ENCODE data around the gene SLC2A8.

DNA sequence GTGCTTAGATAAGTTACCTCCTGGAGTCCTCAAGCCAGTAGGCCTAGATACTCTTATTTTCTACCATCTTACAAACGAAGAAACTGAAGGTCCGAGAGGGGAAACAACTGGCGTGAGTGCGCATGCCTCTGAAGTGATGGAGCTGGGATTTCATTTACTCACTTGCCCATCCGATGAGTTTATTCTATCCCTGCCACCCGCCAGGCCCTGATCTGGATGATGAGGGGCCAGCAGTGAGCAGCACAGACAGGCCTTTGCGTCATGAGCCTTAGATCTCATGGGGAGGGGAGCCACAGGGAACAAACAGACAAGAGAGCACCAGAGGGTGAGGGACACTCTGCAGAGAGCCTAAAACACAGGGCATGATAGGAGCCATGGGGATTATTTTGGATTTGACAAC is 34.1 kb upstream of the SLC2A8 start:
- TF ChIP-seq, protein P1, sequence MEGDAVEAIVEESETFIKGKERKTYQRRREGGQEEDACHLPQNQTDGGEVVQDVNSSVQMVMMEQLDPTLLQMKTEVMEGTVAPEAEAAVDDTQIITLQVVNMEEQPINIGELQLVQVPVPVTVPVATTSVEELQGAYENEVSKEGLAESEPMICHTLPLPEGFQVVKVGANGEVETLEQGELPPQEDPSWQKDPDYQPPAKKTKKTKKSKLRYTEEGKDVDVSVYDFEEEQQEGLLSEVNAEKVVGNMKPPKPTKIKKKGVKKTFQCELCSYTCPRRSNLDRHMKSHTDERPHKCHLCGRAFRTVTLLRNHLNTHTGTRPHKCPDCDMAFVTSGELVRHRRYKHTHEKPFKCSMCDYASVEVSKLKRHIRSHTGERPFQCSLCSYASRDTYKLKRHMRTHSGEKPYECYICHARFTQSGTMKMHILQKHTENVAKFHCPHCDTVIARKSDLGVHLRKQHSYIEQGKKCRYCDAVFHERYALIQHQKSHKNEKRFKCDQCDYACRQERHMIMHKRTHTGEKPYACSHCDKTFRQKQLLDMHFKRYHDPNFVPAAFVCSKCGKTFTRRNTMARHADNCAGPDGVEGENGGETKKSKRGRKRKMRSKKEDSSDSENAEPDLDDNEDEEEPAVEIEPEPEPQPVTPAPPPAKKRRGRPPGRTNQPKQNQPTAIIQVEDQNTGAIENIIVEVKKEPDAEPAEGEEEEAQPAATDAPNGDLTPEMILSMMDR (IDR thresholded peaks at IDR 0.05): no peak
- TF ChIP-seq ZNF219 (CRISPR knock-in tag; IDR thresholded peaks at IDR 0.05; ENCODE audit: borderline replicate concordance) (no peak), ZNF263 (CRISPR knock-in tag; IDR thresholded peaks at IDR 0.05; ENCODE audit: low read depth) (no peak), NR1H2 (CRISPR knock-in tag; IDR thresholded peaks at IDR 0.05) (no peak)
- TF ChIP-seq, protein P2, sequence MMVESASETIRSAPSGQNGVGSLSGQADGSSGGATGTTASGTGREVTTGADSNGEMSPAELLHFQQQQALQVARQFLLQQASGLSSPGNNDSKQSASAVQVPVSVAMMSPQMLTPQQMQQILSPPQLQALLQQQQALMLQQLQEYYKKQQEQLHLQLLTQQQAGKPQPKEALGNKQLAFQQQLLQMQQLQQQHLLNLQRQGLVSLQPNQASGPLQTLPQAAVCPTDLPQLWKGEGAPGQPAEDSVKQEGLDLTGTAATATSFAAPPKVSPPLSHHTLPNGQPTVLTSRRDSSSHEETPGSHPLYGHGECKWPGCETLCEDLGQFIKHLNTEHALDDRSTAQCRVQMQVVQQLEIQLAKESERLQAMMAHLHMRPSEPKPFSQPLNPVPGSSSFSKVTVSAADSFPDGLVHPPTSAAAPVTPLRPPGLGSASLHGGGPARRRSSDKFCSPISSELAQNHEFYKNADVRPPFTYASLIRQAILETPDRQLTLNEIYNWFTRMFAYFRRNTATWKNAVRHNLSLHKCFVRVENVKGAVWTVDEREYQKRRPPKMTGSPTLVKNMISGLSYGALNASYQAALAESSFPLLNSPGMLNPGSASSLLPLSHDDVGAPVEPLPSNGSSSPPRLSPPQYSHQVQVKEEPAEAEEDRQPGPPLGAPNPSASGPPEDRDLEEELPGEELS (CRISPR knock-in tag; IDR thresholded peaks at IDR 0.05): no peak
- TF ChIP-seq, protein P3, sequence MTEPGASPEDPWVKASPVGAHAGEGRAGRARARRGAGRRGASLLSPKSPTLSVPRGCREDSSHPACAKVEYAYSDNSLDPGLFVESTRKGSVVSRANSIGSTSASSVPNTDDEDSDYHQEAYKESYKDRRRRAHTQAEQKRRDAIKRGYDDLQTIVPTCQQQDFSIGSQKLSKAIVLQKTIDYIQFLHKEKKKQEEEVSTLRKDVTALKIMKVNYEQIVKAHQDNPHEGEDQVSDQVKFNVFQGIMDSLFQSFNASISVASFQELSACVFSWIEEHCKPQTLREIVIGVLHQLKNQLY (CRISPR knock-in tag; IDR thresholded peaks at IDR 0.05): no peak

All from WTC11 (cell line).